HG03460 (cell line): ENCODE data around the gene KCTD6.
"Not testable (repeated sequence)": the region's sequence is repeated elsewhere in the genome, so short reads cannot be mapped to it uniquely, and the experiment has no call there.

ENCODE experiments used
- ATAC-seq: cut with Tn5 transposase; IDR thresholded peaks from one replicate; pipeline ENCODE4 v1.9.1; 2021; ENCODE audit not compliant: unreplicated experiment

The KCTD6 gene

GRCh38 chr3:58522759-58523425 lies 31.0 kb downstream of the KCTD6 start:
- no peak for ATAC-seq

DNA sequence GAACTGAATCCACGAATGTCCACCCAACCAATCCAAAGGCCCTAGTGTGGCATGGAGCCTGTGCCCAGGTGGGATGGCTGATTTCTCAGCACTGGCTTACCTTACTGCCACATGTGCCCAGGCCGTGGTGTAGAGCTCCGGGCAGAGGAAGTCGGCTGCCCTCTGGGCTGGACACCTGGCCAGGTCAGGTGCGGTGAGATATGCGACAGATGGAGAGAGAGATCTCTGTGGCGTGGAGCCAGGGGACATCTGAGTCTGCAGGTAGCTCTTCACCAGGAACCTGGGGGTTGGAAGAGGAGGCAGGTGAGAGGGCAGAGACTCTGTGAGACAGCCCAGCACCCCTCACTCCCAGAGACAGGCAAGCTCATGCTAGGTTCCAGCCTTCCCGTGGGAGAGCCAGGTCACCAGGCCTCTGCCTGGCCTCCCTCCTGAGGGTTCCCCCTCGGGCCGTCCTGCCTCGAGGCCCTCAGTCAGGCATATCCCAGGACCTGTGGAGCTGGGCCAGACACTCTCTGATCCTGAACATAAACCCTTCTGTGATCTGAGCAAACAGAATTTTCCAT lies 32.5 kb downstream of the KCTD6 start:
- ATAC-seq: no peak

GRCh38 chr3:58526515-58526957 lies 34.6 kb downstream of the KCTD6 start:
- no peak for ATAC-seq

DNA sequence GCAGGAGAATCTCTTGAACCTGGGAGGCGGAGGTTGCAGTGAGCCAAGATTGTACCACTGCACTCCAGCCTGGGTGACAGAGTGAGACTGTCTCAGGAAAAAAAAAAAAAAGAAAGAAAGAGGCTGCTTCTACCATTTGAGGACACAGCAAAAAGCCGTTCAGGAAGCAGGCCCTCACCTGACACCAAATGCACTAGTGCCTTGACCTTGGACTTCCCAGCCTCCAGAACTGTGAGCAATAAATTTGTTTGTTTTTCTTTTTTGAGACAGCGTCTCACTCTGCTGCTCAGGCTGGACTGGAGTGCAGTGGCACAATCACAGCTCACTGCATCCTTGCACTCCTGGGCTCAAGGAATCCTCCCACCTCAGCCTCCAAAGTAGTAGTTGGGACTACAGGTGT lies 35.5 kb downstream of the KCTD6 start:
- ATAC-seq: not testable (repeated sequence)

DNA sequence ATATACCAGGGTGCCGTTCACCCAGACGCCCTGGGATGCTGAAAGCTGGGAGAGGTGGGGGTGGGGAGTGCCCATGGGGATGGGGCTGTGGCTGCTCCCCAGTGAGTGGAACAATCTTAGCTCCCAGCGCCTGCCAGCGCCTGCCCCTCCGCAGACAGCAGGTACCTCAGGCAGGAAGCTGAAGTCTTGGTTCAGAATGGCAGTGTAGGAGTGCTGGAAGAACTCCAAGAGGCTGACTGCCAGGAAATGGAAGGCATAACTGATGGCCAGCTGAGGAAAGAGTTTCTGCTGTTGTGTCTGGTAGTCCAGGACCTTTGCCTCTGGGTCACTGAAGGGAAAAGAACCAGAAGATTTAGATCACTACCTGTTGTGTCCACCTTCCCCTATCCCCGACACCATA lies 36.7 kb downstream of the KCTD6 start:
- no peak for ATAC-seq

GRCh38 chr3:58529516-58530353 lies 37.8 kb downstream of the KCTD6 start:
- ATAC-seq: no peak

GRCh38 chr3:58530354-58530865 lies 38.5 kb downstream of the KCTD6 start:
- no peak for ATAC-seq

GRCh38 chr3:58531555-58531954 lies 39.7 kb downstream of the KCTD6 start:
- no peak for ATAC-seq

DNA sequence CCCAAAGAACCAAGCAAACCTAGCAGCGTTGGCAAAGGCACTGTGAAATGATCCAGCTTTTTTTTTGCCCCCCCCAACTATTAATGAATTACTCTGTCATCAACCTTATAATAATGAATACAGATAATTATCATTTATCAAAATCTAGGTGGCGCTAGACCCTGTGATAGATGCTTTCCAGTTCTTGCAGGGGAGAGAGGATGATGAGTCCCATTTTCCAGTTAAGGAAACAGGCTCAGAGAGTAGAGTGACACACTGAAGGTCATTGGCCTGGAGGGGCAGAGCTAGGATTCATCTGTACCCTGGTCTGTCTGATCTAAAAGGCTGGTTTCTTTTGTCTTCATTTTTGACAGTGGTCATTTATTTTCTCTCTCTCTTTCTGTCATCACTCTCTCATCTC lies 40.1 kb downstream of the KCTD6 start:
- no peak for ATAC-seq

DNA sequence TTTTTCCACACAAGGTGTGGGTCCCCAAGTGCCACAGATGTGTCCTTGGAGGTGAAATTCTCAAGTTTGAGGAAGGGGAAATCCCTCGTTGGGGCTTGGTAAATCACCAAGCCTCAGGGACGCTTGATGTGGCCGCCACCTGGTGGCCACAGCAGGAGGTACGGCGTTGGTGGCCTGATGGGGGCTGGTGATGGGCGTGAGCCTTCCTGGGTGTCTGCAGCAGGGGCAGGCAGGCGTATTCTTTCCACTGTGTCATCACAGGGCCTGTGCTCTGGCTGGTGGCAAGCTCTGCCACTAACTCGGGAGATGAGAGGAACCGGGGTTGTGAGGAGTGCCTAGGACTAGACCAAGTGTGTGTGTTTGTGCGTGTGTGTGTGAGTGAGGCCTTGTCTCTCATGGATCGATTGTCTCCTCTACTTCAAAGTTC lies 40.9 kb downstream of the KCTD6 start:
- no peak for ATAC-seq

DNA sequence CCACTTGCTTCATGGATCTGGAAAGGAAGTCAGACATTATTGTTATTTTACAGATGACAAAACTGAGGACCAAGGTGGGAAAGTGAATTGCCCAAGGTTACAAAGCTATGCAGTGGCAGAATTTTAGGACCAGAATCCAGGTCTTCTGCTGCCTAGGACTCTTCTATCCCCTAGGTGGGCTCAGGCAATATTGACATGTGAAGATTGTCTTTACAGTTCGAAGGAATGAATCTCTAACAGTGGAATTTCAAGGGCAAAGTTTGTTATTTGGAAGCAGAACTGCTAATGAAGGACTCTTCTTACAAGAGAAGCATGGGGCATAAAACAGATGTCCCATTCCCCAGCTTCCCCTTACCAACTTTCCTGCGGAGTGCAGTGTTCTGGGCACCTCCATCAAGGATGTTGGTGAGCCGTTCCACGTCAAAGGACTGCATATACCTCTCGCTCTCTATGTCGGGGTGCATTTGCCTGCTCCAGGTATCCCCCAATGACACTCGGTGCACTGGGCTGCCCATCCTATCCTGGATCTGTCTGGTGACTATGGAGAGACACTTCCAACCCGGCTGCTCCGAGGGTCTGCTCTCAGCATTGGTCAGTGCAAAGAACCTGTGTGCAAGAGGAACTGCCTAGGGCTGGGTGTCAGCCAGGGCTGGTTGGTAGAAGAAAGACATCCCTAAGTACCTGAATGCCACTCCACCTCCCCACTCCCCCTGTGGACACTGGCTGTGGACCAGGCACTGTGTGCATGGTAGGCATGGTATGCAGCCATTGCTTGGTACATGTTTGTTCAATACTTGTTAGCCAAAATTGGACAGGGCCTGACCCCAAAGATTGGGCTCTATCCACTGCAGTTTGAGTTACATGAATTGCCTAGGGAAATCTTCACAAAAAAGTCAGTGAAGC lies 42.9 kb downstream of the KCTD6 start:
- no peak for ATAC-seq

- ATAC-seq: no peak
Observed at GRCh38 chr3:58535531-58536500, 43.9 kb downstream of the KCTD6 start.

DNA sequence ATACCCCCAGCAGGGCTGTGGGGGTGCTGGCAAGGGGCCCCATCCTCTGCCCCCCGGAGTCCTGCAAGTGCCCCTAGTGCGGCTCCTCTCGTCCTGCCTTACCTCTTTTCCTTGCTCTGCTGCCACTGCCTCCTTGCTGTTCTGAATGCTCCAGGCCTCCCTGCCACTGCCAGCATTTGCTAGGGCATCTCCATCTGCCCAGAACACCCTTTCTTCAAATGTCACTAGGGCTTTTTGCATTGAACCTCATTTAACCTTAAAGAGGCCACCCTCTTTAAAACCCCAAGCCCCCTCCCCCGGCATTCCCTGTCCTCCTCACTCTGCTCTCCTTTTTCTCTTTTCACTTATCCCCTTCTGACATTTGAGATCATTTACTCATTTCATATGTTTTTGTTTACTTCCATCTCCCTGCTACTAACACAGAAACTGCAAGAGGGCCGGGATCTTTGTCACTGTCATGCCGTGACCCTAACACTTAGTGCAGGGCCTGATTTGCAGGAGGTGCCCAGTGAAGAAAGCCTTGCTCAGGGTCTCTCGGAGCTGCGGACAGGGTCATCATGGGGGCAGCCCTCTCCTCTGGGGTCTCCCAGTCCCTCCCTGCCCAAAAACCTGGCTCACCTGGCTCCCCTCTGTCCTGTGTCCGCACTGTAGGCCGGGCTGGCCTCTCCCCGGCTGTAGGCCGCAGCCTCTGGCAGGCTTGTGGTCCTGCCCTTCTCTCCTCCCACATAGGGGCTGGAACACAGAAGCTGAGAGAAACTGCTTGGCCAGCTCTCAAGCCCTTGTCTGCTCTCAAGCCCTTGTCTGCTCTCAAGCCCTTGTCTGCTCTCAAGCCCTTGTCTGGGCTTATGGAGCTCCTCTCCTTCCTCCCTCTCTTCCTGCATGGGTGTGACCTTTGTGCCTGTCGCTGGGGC lies 44.9 kb downstream of the KCTD6 start, which contains the start of gene ACOX2:
Gene ACOX2, minus strand, starts transcription at position 690 of the 911 bp plus-strand sequence. CDS start 2,084 bp downstream, outside the sequence.
- no peak for ATAC-seq

- no peak for ATAC-seq
Observed at GRCh38 chr3:58537412-58538301, 45.8 kb downstream of the KCTD6 start.

GRCh38 chr3:58539626-58540025 lies 47.7 kb downstream of the KCTD6 start:
- ATAC-seq: no peak

GRCh38 chr3:58540176-58540858 lies 48.4 kb downstream of the KCTD6 start:
- no peak for ATAC-seq

DNA sequence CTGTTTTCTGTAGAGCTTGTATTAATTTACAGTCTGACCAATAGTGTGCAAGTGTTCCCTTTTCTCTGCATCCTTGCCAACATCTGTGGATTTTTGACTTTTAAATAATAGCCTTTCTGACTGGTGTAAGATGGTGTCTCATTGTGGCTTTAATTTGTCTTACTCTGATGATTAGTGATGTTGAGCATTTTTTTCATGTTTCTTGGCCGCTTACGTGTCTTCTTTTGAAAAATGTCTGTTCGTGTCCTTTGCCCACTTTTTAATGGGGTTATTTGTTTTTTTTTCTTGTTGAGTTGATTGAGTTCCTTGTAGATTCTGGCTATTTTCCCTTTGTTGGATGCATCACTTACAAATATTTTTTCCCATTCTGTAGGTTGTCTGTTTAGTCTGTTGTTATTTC lies 52.6 kb downstream of the KCTD6 start:
- no peak for ATAC-seq
